Chondrocyte (in vitro differentiated cells): ENCODE data around the gene TFDP1. TPM values are rescaled to one million over a fixed set of nuclear protein-coding genes. Genes with fewer than 3 reads are reported as not detected.

Source experiments
- DNase-seq: peaks from one replicate; pipeline ENCODE4 v3.0.0; 2021; ENCODE audit warnings: mixed read lengths, low spot score
- H3K27ac Mint-ChIP-seq: one replicate; pipeline ENCODE4 v1.8.0; 2021; ENCODE audit warnings: mild to moderate bottlenecking, moderate library complexity, mixed read lengths; ENCODE audit not compliant: unreplicated experiment
- H3K27me3 Mint-ChIP-seq: 2 replicates; pipeline ENCODE4 v1.8.0; 2021; ENCODE audit warnings: low read depth, mixed read lengths
- H3K36me3 Mint-ChIP-seq: 2 replicates; pipeline ENCODE4 v1.8.0; 2021; ENCODE audit warnings: low read depth, mixed read lengths
- H3K4me1 Mint-ChIP-seq: 2 replicates; pipeline ENCODE4 v1.8.0; 2021; ENCODE audit warnings: low read depth, mild to moderate bottlenecking, mixed read lengths
- H3K4me3 Mint-ChIP-seq: one replicate; pipeline ENCODE4 v1.8.0; 2021; ENCODE audit warnings: mild to moderate bottlenecking, moderate library complexity, mixed read lengths; ENCODE audit not compliant: unreplicated experiment
- H3K9me3 Mint-ChIP-seq: 2 replicates; pipeline ENCODE4 v1.8.0; 2021; ENCODE audit warnings: low read depth, mixed read lengths
- CTCF ChIP-seq: fragments of 200-600 bp; sonication (generic); IDR thresholded peaks from 2 replicates; pipeline ENCODE4 v1.5.0; 2021; ENCODE audit warnings: antibody characterized with exemption, mild to moderate bottlenecking, moderate library complexity
- total RNA-seq: library from RNA; stranded (reverse); gene quantifications from 3 replicates; pipeline ENCODE4 v1.2.1, GENCODE V29; 2021

TFDP1 gene
- total RNA-seq, 1 donor from 2014 or later, result 54.3 TPM

GRCh38 chr13:113564331-113565023 lies 20.1 kb upstream of the TFDP1 start:
- Mint-ChIP-seq H3K27me3 (no peaks in the 10 kb centered on the region), H3K4me1 (peaks cover 5% of the 10 kb centered on the region), H3K4me3 (no peak overlapping the region), H3K9me3 (no peaks in the 10 kb centered on the region), H3K36me3 (no peaks in the 10 kb centered on the region), H3K27ac (no peak overlapping the region)
- peak; percentile 79 for DNase-seq
- no peak for TF ChIP-seq CTCF

DNA sequence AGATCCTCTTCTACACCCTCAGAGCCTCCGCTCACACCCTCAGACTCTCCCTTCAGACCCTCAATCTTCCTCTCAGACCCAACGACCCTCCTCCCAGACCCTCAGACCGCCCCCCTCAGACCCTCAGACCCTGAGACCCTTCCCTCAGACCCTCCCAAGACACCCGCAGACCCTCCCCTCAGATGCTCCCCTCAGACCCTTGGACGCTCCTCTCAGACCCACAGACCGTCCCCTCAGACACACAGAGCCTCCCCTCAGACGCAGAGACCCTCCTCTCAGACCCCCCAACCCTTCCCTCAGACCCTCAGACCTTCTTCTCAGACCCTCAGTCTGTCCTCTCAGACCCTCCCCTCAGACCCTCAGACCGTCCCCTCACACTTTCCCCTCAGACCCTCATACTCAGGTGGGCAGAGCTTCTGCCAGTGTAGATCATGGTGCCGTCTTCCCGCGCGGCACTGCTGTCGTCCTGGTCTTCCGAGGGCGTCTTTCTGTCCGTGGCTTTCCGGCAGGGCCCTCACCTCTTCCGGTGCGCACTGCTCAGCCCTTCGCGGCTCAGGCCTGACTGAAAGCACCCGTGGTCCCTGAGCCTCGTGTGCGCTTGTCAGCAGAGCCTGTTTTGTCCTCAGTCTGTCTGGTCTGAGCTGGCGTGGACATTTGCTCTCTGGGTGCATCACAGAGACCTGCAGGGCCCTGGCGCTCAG lies 18.9 kb upstream of the TFDP1 start:
- no peak for TF ChIP-seq CTCF
- H3K9me3 Mint-ChIP-seq, result no peaks in the 10 kb centered on the region
- peak; percentile 76 for DNase-seq
- H3K36me3 Mint-ChIP-seq, result no peaks in the 10 kb centered on the region
- H3K27me3 Mint-ChIP-seq, result no peaks in the 10 kb centered on the region
- H3K27ac Mint-ChIP-seq, result no peak overlapping the region
- peaks cover 5% of the 10 kb centered on the region for H3K4me1 Mint-ChIP-seq
- no peak overlapping the region for H3K4me3 Mint-ChIP-seq

GRCh38 chr13:113566227-113566561 lies 18.4 kb upstream of the TFDP1 start:
- Mint-ChIP-seq H3K27me3 (no peaks in the 10 kb centered on the region), H3K27ac (no peak overlapping the region), H3K9me3 (no peaks in the 10 kb centered on the region), H3K36me3 (no peaks in the 10 kb centered on the region), H3K4me1 (peaks cover 5% of the 10 kb centered on the region), H3K4me3 (no peak overlapping the region)
- DNase-seq, result no peak
- TF ChIP-seq CTCF, result no peak

DNA sequence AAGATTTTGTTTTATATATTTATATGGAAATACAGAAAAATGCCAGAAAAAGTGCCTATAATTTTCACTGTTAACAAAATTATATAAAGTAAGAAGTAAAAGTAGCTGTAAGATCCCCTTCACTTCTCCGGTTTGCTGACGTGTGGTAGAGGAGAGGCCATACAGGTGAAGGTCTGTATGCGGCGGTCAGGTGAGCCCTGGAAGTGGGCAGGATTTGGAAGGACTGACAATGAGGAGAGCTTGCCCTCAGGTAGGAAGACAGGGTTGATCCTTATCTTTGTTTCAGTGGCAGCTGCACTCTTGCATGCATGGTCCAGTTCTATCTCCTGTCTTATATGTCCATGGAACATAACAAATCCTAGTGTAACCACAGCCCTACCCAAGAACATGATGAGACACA lies 16.9 kb upstream of the TFDP1 start:
- no peak for TF ChIP-seq CTCF
- Mint-ChIP-seq H3K9me3 (peaks cover 7% of the 10 kb centered on the region), H3K4me3 (no peak overlapping the region), H3K4me1 (no peaks in the 10 kb centered on the region), H3K36me3 (no peaks in the 10 kb centered on the region), H3K27me3 (no peaks in the 10 kb centered on the region), H3K27ac (no peak overlapping the region)
- no peak for DNase-seq

DNA sequence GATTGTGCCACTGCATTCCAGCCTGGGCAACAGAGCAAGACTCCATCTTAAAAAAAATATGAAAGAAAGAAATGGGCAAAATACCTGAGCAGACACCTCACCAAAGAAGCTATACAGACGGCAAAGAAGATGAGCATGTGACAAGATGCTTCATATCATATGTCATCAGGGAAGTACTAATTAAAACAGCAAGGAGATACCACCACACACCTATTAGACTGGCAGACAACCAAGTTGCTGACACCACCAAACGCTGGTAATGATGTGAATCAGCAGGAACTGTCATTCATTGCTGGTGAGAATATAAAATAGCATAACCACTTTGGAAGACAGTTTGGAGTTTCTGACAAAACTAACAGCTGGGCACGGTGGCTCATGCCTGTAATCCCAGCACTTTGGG lies 11.5 kb upstream of the TFDP1 start:
- TF ChIP-seq CTCF, result no peak
- H3K4me3 Mint-ChIP-seq, result no peak overlapping the region
- no peaks in the 10 kb centered on the region for H3K27me3 Mint-ChIP-seq
- no peak overlapping the region for H3K27ac Mint-ChIP-seq
- H3K9me3 Mint-ChIP-seq, result peaks cover 29% of the 10 kb centered on the region
- H3K36me3 Mint-ChIP-seq, result peaks cover 7% of the 10 kb centered on the region
- H3K4me1 Mint-ChIP-seq, result no peaks in the 10 kb centered on the region
- no peak for DNase-seq
